Panc1 (cell line): ENCODE measurements around the gene HTT. TPM values are rescaled to one million over a fixed set of nuclear protein-coding genes. Genes with fewer than 3 reads are reported as not detected.

Experiments
- ATAC-seq: fragments of 200-7000 bp; cut with Tn5 transposase; 2 replicates; pipeline ENCODE4 v1.9.1; 2020; ENCODE audit warnings: mild to moderate bottlenecking, moderate library complexity
- BruUV-seq: library from RNA; stranded (reverse); fragments of 400-500 nt; replicated peaks from 2 replicates; lab custom pipeline; 2021; lab: Mats Ljungman, UMichigan
- CTCF ChIA-PET: fragments of 300-600 bp; sonication (Branson Sonifier 250); formaldehyde crosslinking; loops from one replicate; lab custom pipeline; 2022; ENCODE audit warnings: antibody characterized with exemption; lab: Charles Lee
- POLR2A ChIA-PET: fragments of 300-600 bp; sonication (Branson Sonifier 250); formaldehyde crosslinking; loops from one replicate; lab custom pipeline; 2022; ENCODE audit warnings: antibody characterized with exemption; lab: Charles Lee
- DNase-seq: peaks from one replicate; pipeline ENCODE4 v3.0.0-alpha.2; 2010; ENCODE audit warnings: low read depth, low spot score
- H3K27ac ChIP-seq: 2 replicates; pipeline ENCODE4 v1.5.1; 2011; ENCODE audit warnings: mild to moderate bottlenecking, low read length, inconsistent platforms
- H3K27me3 ChIP-seq: fragments of 200-500 bp; sonication (Bioruptor generic); 2 replicates; pipeline ENCODE4 v1.6.0; 2014; ENCODE audit warnings: low read length, inconsistent platforms; ENCODE audit not compliant: control insufficient read depth, insufficient read depth
- H3K36me3 ChIP-seq: fragments of 200-500 bp; sonication (Bioruptor generic); 2 replicates; pipeline ENCODE4 v1.5.1; 2014; ENCODE audit warnings: inconsistent platforms, mild to moderate bottlenecking, low read length, moderate library complexity; ENCODE audit not compliant: control insufficient read depth, insufficient read depth
- H3K4me1 ChIP-seq: 2 replicates; pipeline ENCODE4 v1.5.1; 2011; ENCODE audit warnings: inconsistent platforms, mild to moderate bottlenecking, low read length, moderate library complexity; ENCODE audit not compliant: control insufficient read depth, insufficient read depth
- H3K4me3 ChIP-seq, 2 experiments: 2 replicates each; pipeline ENCODE4 v1.5.1; 2011 to 2012; ENCODE audit warnings: low read depth in 2 of 2, low read length in 2 of 2, mild to moderate bottlenecking in 2 of 2, inconsistent platforms in 1 of 2, moderate library complexity in 1 of 2
- H3K9me3 ChIP-seq: fragments of 200-500 bp; sonication (Bioruptor generic); 2 replicates; pipeline ENCODE4 v1.5.1; 2014; ENCODE audit warnings: low read depth, mild to moderate bottlenecking, inconsistent platforms, low read length, moderate library complexity; ENCODE audit not compliant: control insufficient read depth, insufficient read depth
- CTCF ChIP-seq: fragments of 450-650 bp; IDR thresholded peaks from 2 replicates; pipeline ENCODE4 v1.5.1; 2017; ENCODE audit warnings: mild to moderate bottlenecking
- POLR2AphosphoS5 ChIP-seq: IDR thresholded peaks from 2 replicates; pipeline ENCODE4 v1.6.1; 2012; ENCODE audit warnings: mild to moderate bottlenecking, low read depth, low read length, moderate library complexity
- REST ChIP-seq, 2 experiments: IDR thresholded peaks; 2 replicates each; pipeline ENCODE4 v1.6.1; 2011 to 2012; ENCODE audit warnings: low read depth in 2 of 2, control low read depth in 1 of 2, low read length in 1 of 2, mild to moderate bottlenecking in 1 of 2, moderate library complexity in 1 of 2; ENCODE audit not compliant: insufficient read depth in 1 of 2
- SIN3A ChIP-seq: IDR thresholded peaks from 2 replicates; pipeline ENCODE4 v1.6.1; 2012; ENCODE audit warnings: low read depth, mild to moderate bottlenecking, low read length, moderate library complexity, borderline replicate concordance; ENCODE audit not compliant: insufficient read depth
- TCF7L2 ChIP-seq: IDR thresholded peaks from 2 replicates; pipeline ENCODE4 v1.6.1; 2011; ENCODE audit warnings: mild to moderate bottlenecking, low read depth, low read length, inconsistent platforms
- in situ Hi-C: cut with HindIII; loops from 2 replicates; pipeline ENCODE4 v1.10.0; 2016; ENCODE audit warnings: low sequenced_read_pairs, low pct_unique_long_range_greater_than_20kb
- intact Hi-C: fragments of 100-400 bp; cut with micrococcal nuclease; formaldehyde crosslinking; loops from one replicate; pipeline ENCODE4 v1.10.0; 2022; ENCODE audit not compliant: unreplicated experiment
- total RNA-seq: library from RNA; stranded (reverse); gene quantifications from one replicate; pipeline ENCODE4 v1.2.1, GENCODE V29; 2021; ENCODE audit not compliant: unreplicated experiment

The HTT gene
- total RNA-seq, 1 experiment from 2014 or later: 24.7 TPM

GRCh38 chr4:3213661-3214250 is 139.3 kb downstream of the HTT start:
- no peak for ATAC-seq
- intact Hi-C loops: no loop called here
- CTCF ChIA-PET: no interaction called here

GRCh38 chr4:3215256-3215655 is 140.8 kb downstream of the HTT start:
- no peak for DNase-seq
- TF ChIP-seq REST (IDR thresholded peaks at IDR 0.05; ENCODE audit: insufficient read depth in 1 of 2, low read depth in 2 of 2, low read length in 1 of 2) (no peak), SIN3A (no peak), CTCF (no peak), POLR2AphosphoS5 (no peak), TCF7L2 (no peak)
- intact Hi-C loops (no loop called here), in situ Hi-C loops (no loop called here)
- Histone ChIP-seq H3K27me3 (no peaks in the 10 kb centered on the region), H3K27ac (no peak overlapping the region), H3K4me3 (no peak overlapping the region), H3K4me1 (no peaks in the 10 kb centered on the region), H3K9me3 (no peaks in the 10 kb centered on the region), H3K36me3 (no peaks in the 10 kb centered on the region; the same call in 1 of the 2 replicates)
- ChIA-PET CTCF (no interaction called here), POLR2A (no interaction called here)
- BruUV-seq: no TSS peak
- no peak for ATAC-seq

More at GRCh38 chr4:3213661-3214250, 139.3 kb downstream of the HTT start:
- no peak overlapping the region for H3K4me3 ChIP-seq
- TF ChIP-seq TCF7L2: no peak
- TF ChIP-seq SIN3A: no peak
- no peak for TF ChIP-seq CTCF
- TF ChIP-seq REST (IDR thresholded peaks at IDR 0.05; ENCODE audit: insufficient read depth in 1 of 2, low read depth in 2 of 2, low read length in 1 of 2): no peak
- no peak for TF ChIP-seq POLR2AphosphoS5
- H3K9me3 ChIP-seq: no peaks in the 10 kb centered on the region
- H3K36me3 ChIP-seq: no peaks in the 10 kb centered on the region; the same call in 1 of the 2 replicates
- BruUV-seq: no TSS peak
- no peak overlapping the region for H3K27ac ChIP-seq
- no peaks in the 10 kb centered on the region for H3K4me1 ChIP-seq
- POLR2A ChIA-PET: no interaction called here
- in situ Hi-C loops: no loop called here
- DNase-seq: no peak
- no peaks in the 10 kb centered on the region for H3K27me3 ChIP-seq
